ENCODE results near the gene NOXA1.
"Not testable (repeated sequence)": the region's sequence is repeated elsewhere in the genome, so short reads cannot be mapped to it uniquely, and the experiment has no call there.

NOXA1 gene

GRCh38 chr9:137456864-137457405, 33.7 kb downstream of the NOXA1 start:
- DNase-seq: no peak

- no peak for DNase-seq
Observed at GRCh38 chr9:137457406-137458193, 34.4 kb downstream of the NOXA1 start.

- no peak for DNase-seq
Observed at GRCh38 chr9:137458194-137459151, 35.3 kb downstream of the NOXA1 start.

GRCh38 chr9:137459152-137459600, 36.0 kb downstream of the NOXA1 start, which contains the start of gene NSMF:
NSMF (minus strand) TSS chr9:137459334; CDS start chr9:137459102, 232 bp downstream.
- peak; percentile 86 for DNase-seq

- DNase-seq: no peak
Observed at GRCh38 chr9:137459601-137460362, 36.6 kb downstream of the NOXA1 start.

GRCh38 chr9:137460363-137461315, 37.4 kb downstream of the NOXA1 start:
- no peak for DNase-seq

- no peak for DNase-seq
Observed at GRCh38 chr9:137461316-137461662, 38.1 kb downstream of the NOXA1 start.

GRCh38 chr9:137461663-137462395, 38.6 kb downstream of the NOXA1 start:
- no peak for DNase-seq

- DNase-seq: no peak
Observed at GRCh38 chr9:137462396-137462985, 39.3 kb downstream of the NOXA1 start.

- DNase-seq: no peak
Observed at GRCh38 chr9:137462986-137463930, 40.1 kb downstream of the NOXA1 start.

GRCh38 chr9:137463931-137464290, 40.7 kb downstream of the NOXA1 start:
- DNase-seq: no peak

GRCh38 chr9:137464291-137464999, 41.3 kb downstream of the NOXA1 start:
- DNase-seq: no peak

- no peak for DNase-seq
Observed at GRCh38 chr9:137465000-137465719, 42.0 kb downstream of the NOXA1 start.

GRCh38 chr9:137465720-137466388, 42.7 kb downstream of the NOXA1 start:
- no peak for DNase-seq

- DNase-seq: not testable (repeated sequence)
Observed at GRCh38 chr9:137466389-137467085, 43.3 kb downstream of the NOXA1 start.

- no peak for DNase-seq
Observed at GRCh38 chr9:137467161-137467581, 44.0 kb downstream of the NOXA1 start.
